Activated naive CD4-positive, alpha-beta T cell treated with anti-CD3 and anti-CD28 coated beads, Interleukin-2, amount 50 U/mL, for 72 hours (primary cell): Measurements from ENCODE around the gene TNNC1. TPM values are rescaled to one million over a fixed set of nuclear protein-coding genes. Genes with fewer than 3 reads are reported as not detected.

Experiments
- ATAC-seq, 2 donors: fragments of 150-1000 bp; cut with Tn5 transposase; 2 replicates each; pipeline ENCODE4 v1.10.0; 2021; ENCODE audit warnings: mild to moderate bottlenecking in 2 of 2, moderate library complexity in 2 of 2
- DNase-seq, 2 donors: peaks; one replicate each; pipeline ENCODE4 v3.0.0; 2021 to 2022; ENCODE audit warnings: low spot score in 2 of 2
- H3K27ac Mint-ChIP-seq, 2 donors: one replicate each; pipeline ENCODE4 v1.8.0; 2022; ENCODE audit warnings: mild to moderate bottlenecking in 2 of 2, mixed read lengths in 2 of 2
- H3K36me3 Mint-ChIP-seq, 2 donors: one replicate each; pipeline ENCODE4 v1.8.0; 2022; ENCODE audit warnings: mixed read lengths in 2 of 2
- H3K9me3 Mint-ChIP-seq, 2 donors: one replicate each; pipeline ENCODE4 v1.8.0; 2022; ENCODE audit warnings: mixed read lengths in 2 of 2
- total RNA-seq, 2 donors: library from RNA; stranded (reverse); gene quantifications; one replicate each; pipeline ENCODE4 v1.2.3, GENCODE V29; 2022

TNNC1 gene
- 1 to 10 TPM; 6.6 to 8.4 TPM for total RNA-seq

DNA sequence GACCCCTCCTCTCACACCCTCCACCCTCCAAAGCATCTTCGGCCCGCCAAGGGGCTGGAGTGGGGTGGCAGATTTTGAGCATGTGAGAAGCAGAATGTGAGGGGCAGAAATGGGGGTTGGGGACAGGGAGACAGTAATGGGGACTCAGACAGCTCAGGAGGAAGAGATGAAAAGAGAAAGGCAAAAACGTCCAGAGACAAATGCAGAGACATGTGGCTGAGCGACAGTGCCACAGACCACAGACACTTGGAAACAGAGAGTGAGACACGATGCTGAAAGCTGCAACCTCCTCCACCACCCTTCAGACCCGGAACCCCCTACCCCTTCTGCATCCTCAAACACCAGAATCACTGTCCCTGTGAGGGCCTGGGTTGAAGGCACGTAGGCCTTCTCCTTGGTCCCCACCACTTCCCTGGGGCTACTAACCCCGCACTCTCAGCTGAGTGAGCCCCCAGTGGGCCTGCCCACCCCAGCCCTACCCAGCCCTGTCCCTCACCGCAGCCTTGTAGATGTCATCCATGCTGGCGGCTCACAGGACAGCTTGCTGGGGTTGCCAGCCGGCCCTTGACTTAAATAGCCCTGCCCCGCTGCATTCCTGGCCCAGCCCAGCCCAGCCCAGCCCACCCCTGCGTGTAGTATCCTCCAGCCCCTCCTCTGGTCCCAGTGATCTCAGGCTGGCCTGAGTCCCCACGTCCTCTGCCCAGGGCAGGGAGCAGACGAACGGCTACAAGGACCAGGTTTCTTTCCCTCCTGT, at the start of gene TNNC1:
Gene TNNC1 (minus strand): TSS at position 546 of the 754 bp plus-strand sequence. CDS start 26 bp downstream, at position 520.
- peaks cover 18 to 31% of the 10 kb centered on the region in 2 donors for H3K36me3 Mint-ChIP-seq
- H3K27ac Mint-ChIP-seq, result peak within 1 kb of the TSS; percentile 98 to 99
- ATAC-seq (no peak), DNase-seq (no peak)
- H3K9me3 Mint-ChIP-seq, result no peaks in the 10 kb centered on the region

GRCh38 chr3:52502808-52503350, 49.0 kb upstream of the TNNC1 start:
- ATAC-seq (no peak), DNase-seq (no peak)
- H3K9me3 Mint-ChIP-seq, result no peaks in the 10 kb centered on the region
- no peak overlapping the region for H3K27ac Mint-ChIP-seq
- no peaks in the 10 kb centered on the region for H3K36me3 Mint-ChIP-seq

- Mint-ChIP-seq H3K36me3 (no peaks in the 10 kb centered on the region), H3K27ac (no peak overlapping the region), H3K9me3 (no peaks in the 10 kb centered on the region)
- no peak for DNase-seq
- ATAC-seq, result no peak
Measured at GRCh38 chr3:52502001-52502400, 48.2 kb upstream of the TNNC1 start.

GRCh38 chr3:52501046-52501445, 47.2 kb upstream of the TNNC1 start:
- no peaks in the 10 kb centered on the region for H3K36me3 Mint-ChIP-seq
- no peaks in the 10 kb centered on the region for H3K9me3 Mint-ChIP-seq
- H3K27ac Mint-ChIP-seq, result no peak overlapping the region
- DNase-seq (no peak), ATAC-seq (no peak)

DNA sequence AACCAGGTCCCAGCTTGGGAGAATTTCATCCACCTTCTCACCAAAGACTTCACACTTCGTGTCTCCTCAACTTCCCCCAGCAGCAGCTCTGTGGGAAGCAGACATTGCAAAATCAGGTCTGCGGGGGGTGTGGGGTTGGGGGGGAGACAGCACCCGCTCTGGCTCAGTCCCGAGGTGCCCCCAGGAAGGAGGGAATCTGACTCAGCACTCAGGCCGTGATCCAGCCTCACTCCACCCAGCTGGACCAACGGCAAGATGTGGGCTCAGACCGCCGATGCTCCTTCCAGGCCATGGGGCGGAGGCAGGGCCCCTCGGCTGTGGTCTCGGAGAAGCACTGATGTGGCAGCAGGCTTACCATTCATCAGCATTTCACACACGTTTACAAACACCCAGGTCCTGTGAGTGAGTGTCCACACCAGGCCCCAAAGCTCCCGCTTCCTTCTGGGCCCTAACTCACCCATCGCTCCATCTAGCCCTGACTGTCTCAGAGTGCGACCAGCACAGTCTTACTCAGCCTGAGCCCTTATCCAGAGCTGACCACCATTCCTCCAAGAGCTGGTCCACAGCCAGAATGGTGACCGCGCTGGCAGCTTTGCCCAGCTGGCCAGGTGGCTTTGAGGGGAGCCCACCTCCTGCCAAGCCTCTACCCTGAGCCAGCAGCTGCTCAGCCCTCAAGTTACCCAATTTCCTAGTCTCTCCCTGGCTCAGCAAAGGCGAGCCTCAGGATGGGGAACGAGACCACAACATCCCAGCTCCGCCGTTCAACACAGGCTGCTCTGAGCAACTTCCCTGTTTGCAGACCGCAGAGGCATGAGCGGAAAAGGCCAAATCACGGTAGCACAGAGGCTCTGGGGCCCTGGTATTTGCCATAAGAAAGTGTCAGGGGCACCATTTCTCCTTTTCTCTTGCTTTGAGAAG, 44.6 kb upstream of the TNNC1 start:
- DNase-seq (no peak), ATAC-seq (no peak)
- Mint-ChIP-seq H3K36me3 (no peaks in the 10 kb centered on the region), H3K27ac (peak overlapping the region in 1 of 2 donors; percentile 44), H3K9me3 (no peaks in the 10 kb centered on the region)

- DNase-seq, result no peak
- no peaks in the 10 kb centered on the region for H3K9me3 Mint-ChIP-seq
- peaks cover 0 to 4% of the 10 kb centered on the region in 2 donors for H3K36me3 Mint-ChIP-seq
- ATAC-seq, result no peak
- no peak overlapping the region for H3K27ac Mint-ChIP-seq
Measured at GRCh38 chr3:52495777-52496602, 42.1 kb upstream of the TNNC1 start.

DNA sequence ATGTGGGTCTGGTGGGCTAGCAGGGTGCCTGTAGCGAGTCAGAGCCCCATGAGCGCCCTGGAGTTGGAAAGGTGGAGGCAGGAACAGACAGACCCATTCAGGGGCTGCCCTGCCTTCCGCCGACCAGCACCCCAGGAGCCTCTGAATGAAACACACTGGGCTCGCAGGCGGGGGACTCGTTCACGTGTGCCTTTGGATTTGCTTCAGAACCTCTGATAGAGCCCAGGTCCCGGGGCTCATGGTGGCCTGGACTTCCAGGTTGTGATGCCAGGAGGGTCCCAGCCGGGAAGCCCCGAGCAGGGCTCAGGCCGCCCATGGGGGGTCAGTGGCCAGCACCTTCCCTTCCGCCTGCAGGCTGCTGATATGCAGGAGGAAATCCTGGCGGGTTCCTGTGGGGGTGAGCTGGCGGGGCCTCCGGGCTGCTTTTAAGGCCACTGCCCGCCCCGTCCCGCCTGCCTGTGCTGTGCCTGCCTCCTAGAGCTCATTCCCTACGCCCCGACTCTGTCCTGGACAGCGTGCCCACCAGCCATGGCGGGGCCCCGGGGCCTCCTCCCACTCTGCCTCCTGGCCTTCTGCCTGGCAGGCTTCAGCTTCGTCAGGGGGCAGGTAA, 41.1 kb upstream of the TNNC1 start, which contains the start of gene STAB1:
Gene STAB1 (plus strand): TSS at position 453 of the 610 bp plus-strand sequence. CDS start 76 bp downstream, at position 529.
- peak in 1 of 2 donors; percentile 2 for ATAC-seq
- H3K9me3 Mint-ChIP-seq, result no peaks in the 10 kb centered on the region
- H3K27ac Mint-ChIP-seq, result peak within 1 kb of the TSS in 1 of 2 donors; percentile 81
- peaks cover 0 to 4% of the 10 kb centered on the region in 2 donors for H3K36me3 Mint-ChIP-seq
- no peak for DNase-seq

DNA sequence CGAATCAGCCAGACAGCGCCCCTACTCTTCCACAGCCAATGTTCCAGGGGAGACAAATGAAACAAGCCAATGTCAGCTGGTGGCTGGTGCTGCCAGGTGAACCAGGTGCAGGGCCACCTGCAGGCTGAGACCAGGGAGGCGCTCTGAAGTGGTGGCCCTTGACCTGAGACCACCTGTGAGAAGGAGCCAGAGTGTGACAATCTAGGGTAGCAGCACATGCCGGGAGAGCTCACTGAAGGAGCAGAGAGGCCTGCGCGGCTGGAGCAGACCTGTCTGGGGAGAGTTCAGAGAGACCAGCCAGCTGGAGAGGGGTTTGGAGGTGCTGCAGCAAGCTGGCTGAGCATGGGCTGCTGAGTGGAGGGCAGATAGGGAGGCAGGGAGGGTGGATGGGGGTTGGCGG, 40.6 kb upstream of the TNNC1 start:
- Mint-ChIP-seq H3K27ac (peak overlapping the region in 1 of 2 donors; percentile 81), H3K9me3 (no peaks in the 10 kb centered on the region), H3K36me3 (peaks cover 0 to 4% of the 10 kb centered on the region in 2 donors)
- no peak for ATAC-seq
- no peak for DNase-seq

DNA sequence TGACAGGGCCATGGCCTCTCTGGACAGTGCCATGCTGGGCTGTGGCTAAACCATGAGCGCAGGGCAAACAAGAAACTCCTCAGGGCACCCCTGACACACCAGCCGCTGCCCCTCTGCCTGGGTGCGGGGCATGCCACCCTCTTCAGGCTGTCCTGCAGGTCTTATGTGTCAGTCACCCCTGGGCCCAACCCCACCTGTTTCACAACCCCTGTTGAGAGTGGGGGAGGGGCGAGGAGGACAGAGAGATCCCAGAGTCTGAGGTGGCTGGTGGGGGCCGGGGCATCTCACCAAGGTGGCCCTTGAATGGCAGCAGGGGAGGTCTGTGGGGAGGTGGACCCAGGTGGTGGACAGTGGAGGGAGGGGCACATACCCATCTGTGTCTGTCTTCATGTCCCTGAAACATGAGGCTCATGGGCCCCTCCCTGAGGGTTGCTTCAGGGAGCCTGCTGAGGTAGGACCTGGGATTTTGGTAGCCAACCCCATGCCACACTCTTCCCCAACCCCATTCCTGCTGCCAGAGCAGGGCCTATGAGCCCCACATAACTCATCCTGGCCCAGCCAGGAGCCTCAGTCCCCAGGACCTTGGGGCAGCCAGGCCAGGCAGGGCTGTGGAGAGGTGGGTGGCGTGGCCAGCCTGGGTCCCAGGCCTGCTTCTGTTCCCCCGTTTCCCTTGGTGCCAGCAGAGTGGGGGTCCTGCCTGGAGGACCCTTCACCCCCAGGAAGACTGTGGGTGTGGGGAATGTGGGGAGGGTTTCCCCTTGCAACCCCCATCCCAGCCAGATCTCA, 39.6 kb upstream of the TNNC1 start:
- Mint-ChIP-seq H3K27ac (peak overlapping the region in 1 of 2 donors; percentile 44), H3K36me3 (peaks cover 0 to 4% of the 10 kb centered on the region in 2 donors), H3K9me3 (no peaks in the 10 kb centered on the region)
- no peak for DNase-seq
- no peak for ATAC-seq

GRCh38 chr3:52492059-52492458, 38.2 kb upstream of the TNNC1 start:
- DNase-seq, result no peak
- no peak for ATAC-seq
- Mint-ChIP-seq H3K9me3 (no peaks in the 10 kb centered on the region), H3K36me3 (peaks cover 0 to 4% of the 10 kb centered on the region in 2 donors), H3K27ac (no peak overlapping the region)

DNA sequence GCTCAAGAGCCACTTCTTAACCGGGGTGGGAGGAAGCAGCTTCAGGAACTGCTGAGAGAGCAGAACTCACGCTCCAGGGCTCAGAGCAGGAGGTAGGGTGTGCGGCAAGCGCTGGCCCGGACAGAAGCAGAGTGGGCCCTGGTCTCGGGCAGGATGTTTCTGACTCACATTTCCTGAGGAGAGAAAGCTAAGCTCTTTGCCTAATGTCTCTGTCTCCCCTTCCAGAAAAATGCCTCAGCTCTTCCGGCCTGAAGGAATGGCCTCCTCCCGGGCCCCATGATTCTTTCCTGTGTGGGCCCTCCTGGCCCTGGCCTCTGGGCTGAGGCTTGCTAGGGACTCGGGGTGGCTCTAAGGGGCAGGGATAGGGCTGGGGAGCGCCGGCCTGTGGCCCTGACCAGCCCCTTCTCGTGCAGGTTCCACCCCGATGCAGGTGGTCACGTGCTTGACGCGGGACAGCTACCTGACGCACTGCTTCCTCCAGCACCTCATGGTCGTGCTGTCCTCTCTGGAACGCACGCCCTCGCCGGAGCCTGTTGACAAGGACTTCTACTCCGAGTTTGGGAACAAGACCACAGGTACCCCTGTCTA, 37.2 kb upstream of the TNNC1 start:
- no peak for ATAC-seq
- Mint-ChIP-seq H3K36me3 (peaks cover 0 to 4% of the 10 kb centered on the region in 2 donors), H3K9me3 (no peaks in the 10 kb centered on the region), H3K27ac (peak overlapping the region in 1 of 2 donors; percentile 68)
- DNase-seq, result no peak

- DNase-seq (no peak), ATAC-seq (no peak)
- Mint-ChIP-seq H3K36me3 (peaks cover 0 to 4% of the 10 kb centered on the region in 2 donors), H3K9me3 (no peaks in the 10 kb centered on the region), H3K27ac (no peak overlapping the region)
Measured at GRCh38 chr3:52490035-52490938, 36.4 kb upstream of the TNNC1 start.

DNA sequence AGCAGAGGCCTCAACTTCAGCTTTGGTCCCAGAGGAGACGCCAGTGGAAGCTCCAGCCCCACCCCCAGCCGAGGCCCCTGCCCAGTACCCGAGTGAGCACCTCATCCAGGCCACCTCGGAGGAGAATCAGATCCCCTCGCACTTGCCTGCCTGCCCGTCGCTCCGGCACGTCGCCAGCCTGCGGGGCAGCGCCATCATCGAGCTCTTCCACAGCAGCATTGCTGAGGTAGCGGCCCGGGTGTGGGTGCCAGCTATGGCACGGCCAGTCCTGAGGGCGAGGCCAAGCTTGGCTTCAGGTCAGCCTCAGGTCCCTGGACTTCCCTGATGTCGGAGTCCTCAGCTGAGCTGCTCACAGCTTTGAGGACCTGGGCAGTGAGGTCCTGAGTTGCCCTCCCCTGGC, 35.6 kb upstream of the TNNC1 start:
- no peak for ATAC-seq
- no peaks in the 10 kb centered on the region for H3K9me3 Mint-ChIP-seq
- H3K27ac Mint-ChIP-seq, result no peak overlapping the region

GRCh38 chr3:52488746-52489145, 34.9 kb upstream of the TNNC1 start:
- H3K36me3 Mint-ChIP-seq, result peaks cover 0 to 4% of the 10 kb centered on the region in 2 donors

More for the DNA sequence above, 35.6 kb upstream of the TNNC1 start:
- peaks cover 0 to 4% of the 10 kb centered on the region in 2 donors for H3K36me3 Mint-ChIP-seq
- no peak for DNase-seq

More at GRCh38 chr3:52488746-52489145, 34.9 kb upstream of the TNNC1 start:
- no peak overlapping the region for H3K27ac Mint-ChIP-seq
- DNase-seq, result no peak
- ATAC-seq, result no peak
- no peaks in the 10 kb centered on the region for H3K9me3 Mint-ChIP-seq
